B cell (primary cell): ENCODE data around the gene LRIG1.

Experiments
- CTCF ChIP-seq: fragments of 200-600 bp; IDR thresholded peaks from one replicate; pipeline ENCODE4 v1.8.0; 2022; ENCODE audit warnings: antibody characterized with exemption, mild to moderate bottlenecking
- EZH2 ChIP-seq: IDR thresholded peaks from 2 replicates; pipeline ENCODE4 v1.6.1; 2012; ENCODE audit warnings: borderline replicate concordance, low read depth, mild to moderate bottlenecking, moderate library complexity, low read length; ENCODE audit not compliant: insufficient read depth, poor library complexity, severe bottlenecking

GRCh38 chr3:66453651-66454463, 47.0 kb downstream of the LRIG1 start:
- no peak for TF ChIP-seq CTCF
- TF ChIP-seq EZH2 = no peak
